Body of pancreas (tissue), 4 donors: ENCODE data around the gene MEGF9.

Source experiments
- POLR2A ChIP-seq, 3 donors: fragments of 450-650 bp; IDR thresholded peaks; one replicate each; pipeline ENCODE4 v1.6.1; 2016; ENCODE audit warnings: antibody characterized with exemption in 3 of 3, mild to moderate bottlenecking in 2 of 3
- TF ChIP-seq, protein P1 (sequence below), 7 experiments: fragments of 450-650 bp in 4 of 7; fragments of 200-600 bp in 3 of 7; sonication (generic) in 3 of 7; IDR thresholded peaks; one replicate each; pipeline ENCODE4 v1.5.1; 2016 to 2019; ENCODE audit warnings: antibody characterized with exemption in 7 of 7

DNA sequence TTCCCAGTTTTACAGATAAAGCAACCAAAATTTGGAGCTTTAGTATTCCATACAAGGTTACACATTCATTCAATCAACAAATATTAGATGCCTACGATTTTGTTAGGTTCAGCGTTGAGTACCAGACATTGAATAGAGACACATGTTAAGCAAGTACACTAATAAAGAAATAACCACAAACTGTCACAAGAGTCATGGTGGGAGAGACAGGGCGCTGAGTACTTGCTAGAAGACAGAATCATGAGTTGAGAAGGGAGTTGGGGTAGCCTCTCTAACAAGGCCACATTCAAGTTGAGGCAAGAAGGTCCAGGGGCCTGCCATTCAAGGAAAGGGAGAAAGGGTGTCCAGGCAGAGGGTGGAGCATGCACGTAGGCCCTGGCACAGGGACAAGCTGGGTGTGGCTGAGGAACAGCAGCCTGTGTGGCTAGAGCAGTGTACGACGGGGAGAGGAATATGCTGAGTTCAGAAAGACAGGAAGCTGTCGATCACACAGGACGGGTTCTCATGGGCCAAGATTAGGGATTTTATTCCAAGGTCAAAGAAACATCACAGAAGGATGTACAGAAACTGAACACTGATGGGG, 151.3 kb downstream of the MEGF9 start:
- TF ChIP-seq, protein P1, sequence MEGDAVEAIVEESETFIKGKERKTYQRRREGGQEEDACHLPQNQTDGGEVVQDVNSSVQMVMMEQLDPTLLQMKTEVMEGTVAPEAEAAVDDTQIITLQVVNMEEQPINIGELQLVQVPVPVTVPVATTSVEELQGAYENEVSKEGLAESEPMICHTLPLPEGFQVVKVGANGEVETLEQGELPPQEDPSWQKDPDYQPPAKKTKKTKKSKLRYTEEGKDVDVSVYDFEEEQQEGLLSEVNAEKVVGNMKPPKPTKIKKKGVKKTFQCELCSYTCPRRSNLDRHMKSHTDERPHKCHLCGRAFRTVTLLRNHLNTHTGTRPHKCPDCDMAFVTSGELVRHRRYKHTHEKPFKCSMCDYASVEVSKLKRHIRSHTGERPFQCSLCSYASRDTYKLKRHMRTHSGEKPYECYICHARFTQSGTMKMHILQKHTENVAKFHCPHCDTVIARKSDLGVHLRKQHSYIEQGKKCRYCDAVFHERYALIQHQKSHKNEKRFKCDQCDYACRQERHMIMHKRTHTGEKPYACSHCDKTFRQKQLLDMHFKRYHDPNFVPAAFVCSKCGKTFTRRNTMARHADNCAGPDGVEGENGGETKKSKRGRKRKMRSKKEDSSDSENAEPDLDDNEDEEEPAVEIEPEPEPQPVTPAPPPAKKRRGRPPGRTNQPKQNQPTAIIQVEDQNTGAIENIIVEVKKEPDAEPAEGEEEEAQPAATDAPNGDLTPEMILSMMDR (IDR thresholded peaks at IDR 0.05), result no peak
- TF ChIP-seq POLR2A (IDR thresholded peaks at IDR 0.05), result no peak
